A549 (cell line): ENCODE data around the gene PIK3R4. TPM values are rescaled to one million over a fixed set of nuclear protein-coding genes. Genes with fewer than 3 reads are reported as not detected.

ENCODE experiments used
- ATAC-seq, 2 experiments: fragments of 200-7000 bp in 1 of 2; fragments of >200 bp in 1 of 2; cut with Nextera tagmentation in 1 of 2; cut with Tn5 transposase in 1 of 2; 3 replicates each; pipeline versions ENCODE4 v1.8.0 to v1.9.1; 2018 to 2020; ENCODE audit warnings: mild to moderate bottlenecking in 1 of 2, moderate library complexity in 1 of 2
- CTCF ChIA-PET: fragments of 300-600 bp; sonication (Branson Sonifier 250); formaldehyde crosslinking; extraction: SDS; loops from one replicate; lab custom pipeline; 2021; ENCODE audit warnings: antibody characterized with exemption, inconsistent platforms; lab: Yijun Ruan, JAX
- POLR2A ChIA-PET: fragments of 350-600 bp; formaldehyde crosslinking; extraction: SDS; loops from one replicate; lab custom pipeline; 2021; ENCODE audit warnings: antibody characterized with exemption, inconsistent platforms; lab: Yijun Ruan, JAX
- DNase-seq, 2 experiments: peaks; one replicate each; pipeline versions ENCODE4 v3.0.0 to v3.0.0-alpha.2; 2011 to 2016; ENCODE audit warnings: low read depth in 1 of 2, low spot score in 1 of 2
- FAIRE-seq: peaks from 2 replicates; lab custom pipeline; 2011; peaks lifted over from hg19 to GRCh38; lab: Jason Lieb, UNC
- H3K27ac ChIP-seq, 2 experiments: fragments of >200 bp; sonication (Bioruptor Twin); formaldehyde crosslinking; 3 replicates each; pipeline ENCODE4 v1.5.1; 2016 to 2017
- H3K4me1 ChIP-seq: fragments of >200 bp; sonication (Bioruptor Twin); formaldehyde crosslinking; 3 replicates; pipeline ENCODE4 v1.6.1; 2016
- H3K4me2 ChIP-seq: fragments of >200 bp; sonication (Bioruptor Twin); formaldehyde crosslinking; 3 replicates; pipeline ENCODE4 v1.6.1; 2016
- H3K4me3 ChIP-seq: fragments of >200 bp; sonication (Bioruptor Twin); formaldehyde crosslinking; 3 replicates; pipeline ENCODE4 v1.5.1; 2016
- H3K9me3 ChIP-seq: fragments of >200 bp; sonication (Bioruptor Twin); formaldehyde crosslinking; 3 replicates; pipeline ENCODE4 v1.6.1; 2016
- BHLHE40 ChIP-seq: IDR thresholded peaks from 2 replicates; pipeline ENCODE4 v1.6.1; 2012; ENCODE audit warnings: low read depth, low read length, inconsistent platforms
- EP300 ChIP-seq, 2 experiments: fragments of >200 bp; sonication (Bioruptor Twin); formaldehyde crosslinking; IDR thresholded peaks; 2 replicates in 1 of 2; 3 replicates in 1 of 2; pipeline ENCODE4 v1.6.1; 2016 to 2017
- FOSB ChIP-seq: fragments of 250-450 bp; sonication (Bioruptor Pico); IDR thresholded peaks from 2 replicates; pipeline ENCODE4 v1.5.0; 2020; ENCODE audit warnings: mild to moderate bottlenecking, moderate library complexity
- FOSL2 ChIP-seq, 2 experiments: fragments of 450-650 bp in 1 of 2; fragments of >200 bp in 1 of 2; sonication (Bioruptor Twin) in 1 of 2; formaldehyde crosslinking; IDR thresholded peaks; 2 replicates each; pipeline versions ENCODE4 v1.5.0 to v1.6.1; 2016 to 2020; ENCODE audit warnings: mild to moderate bottlenecking in 1 of 2, moderate library complexity in 1 of 2
- FOXS1 ChIP-seq: fragments of 250-450 bp; sonication (Bioruptor Pico); IDR thresholded peaks from 2 replicates; pipeline ENCODE4 v1.5.0; 2020; ENCODE audit warnings: mild to moderate bottlenecking, moderate library complexity
- GATA3 ChIP-seq: IDR thresholded peaks from 2 replicates; pipeline ENCODE4 v1.6.1; 2012; ENCODE audit warnings: borderline replicate concordance
- HOXB13 ChIP-seq: fragments of 250-450 bp; sonication (Bioruptor Pico); IDR thresholded peaks from 2 replicates; pipeline ENCODE4 v1.5.0; 2020; ENCODE audit warnings: low read depth, mild to moderate bottlenecking, moderate library complexity
- HOXB5 ChIP-seq: fragments of 250-450 bp; sonication (Bioruptor Pico); IDR thresholded peaks from 2 replicates; pipeline ENCODE4 v1.5.0; 2020; ENCODE audit warnings: mild to moderate bottlenecking, moderate library complexity
- MAZ ChIP-seq: fragments of 150-350 bp; IDR thresholded peaks from 2 replicates; pipeline ENCODE4 v1.6.1; 2014; ENCODE audit warnings: antibody characterized with exemption, low read depth, low read length, borderline replicate concordance
- MYC ChIP-seq: IDR thresholded peaks from 2 replicates; pipeline ENCODE4 v1.6.1; 2012; ENCODE audit warnings: mild to moderate bottlenecking, inconsistent platforms, low read length, improper control_type of control experiment, borderline replicate concordance
- NPAS2 ChIP-seq: fragments of 250-450 bp; sonication (Bioruptor Pico); IDR thresholded peaks from 2 replicates; pipeline ENCODE4 v1.8.0; 2022; ENCODE audit warnings: mild to moderate bottlenecking, moderate library complexity, borderline replicate concordance
- POLR2AphosphoS2 ChIP-seq: conservative IDR thresholded peaks from 2 replicates; pipeline ENCODE4 v1.6.1; 2012; ENCODE audit warnings: low read length, improper control_type of control experiment, inconsistent platforms
- RFX5 ChIP-seq: fragments of 450-650 bp; IDR thresholded peaks from 2 replicates; pipeline ENCODE4 v1.7.1; 2014; ENCODE audit warnings: antibody characterized with exemption, mild to moderate bottlenecking, moderate library complexity
- SMC3 ChIP-seq: fragments of >200 bp; sonication (Bioruptor Twin); formaldehyde crosslinking; IDR thresholded peaks from 3 replicates; pipeline ENCODE4 v1.6.1; 2018; ENCODE audit warnings: inconsistent platforms
- TP53 ChIP-seq: fragments of 250-450 bp; sonication (Bioruptor Pico); IDR thresholded peaks from 2 replicates; pipeline ENCODE4 v1.5.0; 2021; ENCODE audit warnings: mild to moderate bottlenecking, moderate library complexity
- ZC3H11A ChIP-seq: fragments of 450-650 bp; IDR thresholded peaks from 2 replicates; pipeline ENCODE4 v1.6.1; 2014; ENCODE audit warnings: antibody characterized with exemption, mild to moderate bottlenecking
- WGBS: methylation state at CpG from one replicate; pipeline ENCODE4 v1.1.6; 2017; ENCODE audit errors: missing lambda C conversion rate; 5-methylcytosine and 5-hydroxymethylcytosine counted together
- polyA plus RNA-seq, 4 experiments: library from polyadenylated mRNA; depleted of rRNA in 3 of 4; stranded (reverse); fragments of >200 nt; fragmentation: RNase III in 1 of 4; extraction: RNeasy Plus Mini Kit Qiagen cat#74134 plus additional on column Dnase treatment in 1 of 4; gene quantifications; 2 replicates in 3 of 4; 3 replicates in 1 of 4; pipeline ENCODE4 v1.2.3, GENCODE V29; 2011 to 2017
- TF ChIP-seq, protein P1 (sequence below): fragments of >200 bp; sonication (Bioruptor Twin); formaldehyde crosslinking; IDR thresholded peaks from 2 replicates; pipeline ENCODE4 v1.6.1; 2016
- TF ChIP-seq, protein P2 (sequence below): fragments of 450-650 bp; IDR thresholded peaks from 2 replicates; pipeline ENCODE4 v1.6.1; 2014; ENCODE audit warnings: antibody characterized with exemption
- TF ChIP-seq, protein P3 (sequence below): fragments of 250-450 bp; sonication (Bioruptor Pico); IDR thresholded peaks from 2 replicates; pipeline ENCODE4 v1.5.0; 2021; ENCODE audit warnings: mild to moderate bottlenecking, moderate library complexity, borderline replicate concordance
- TF ChIP-seq, protein P4 (sequence below): IDR thresholded peaks from 2 replicates; pipeline ENCODE4 v1.6.1; 2012
- TF ChIP-seq, protein P5 (sequence below): fragments of 250-450 bp; sonication (Bioruptor Pico); IDR thresholded peaks from 2 replicates; pipeline ENCODE4 v1.5.0; 2020; ENCODE audit warnings: low read depth, mild to moderate bottlenecking, moderate library complexity

PIK3R4 gene
- polyA plus RNA-seq, 2 of the 4 experiments (the other 2 are of a cell fraction), result 18.2 to 27.8 TPM

DNA sequence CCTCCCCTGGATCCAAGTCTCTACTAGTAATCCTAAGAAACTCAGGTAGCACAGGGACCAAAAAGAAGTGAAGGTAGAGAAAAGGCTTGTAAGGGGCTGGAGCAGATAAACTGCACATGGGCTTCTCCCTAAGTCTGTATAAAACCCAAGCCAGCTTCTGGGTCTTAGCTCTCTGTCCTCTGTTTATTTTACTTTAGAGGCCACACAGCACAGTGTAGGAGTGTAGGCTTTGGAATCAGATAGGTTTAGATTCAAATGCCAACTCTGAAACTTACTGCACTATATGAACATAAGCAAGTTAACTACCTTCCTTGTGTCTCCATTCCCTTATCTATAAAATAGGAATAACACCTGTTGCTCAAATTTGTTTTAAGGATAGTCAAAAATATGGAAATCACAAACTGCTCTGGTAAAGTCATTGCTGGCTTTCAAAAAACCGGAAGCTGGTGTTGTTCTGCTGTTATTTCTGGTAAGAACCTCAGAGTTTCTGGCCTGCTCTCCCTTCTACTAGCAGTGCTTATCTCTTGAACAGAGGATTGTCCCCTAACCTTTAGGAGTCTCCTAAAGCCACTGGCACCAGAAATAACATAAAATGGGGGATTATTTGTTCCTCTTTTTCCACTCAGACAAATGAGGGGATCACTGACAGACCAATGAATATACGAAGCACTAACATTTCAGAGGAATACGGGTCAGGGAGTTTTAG, 33.8 kb downstream of the PIK3R4 start:
- H3K4me3 ChIP-seq, result no peak overlapping the region
- no peaks in the 10 kb centered on the region for H3K4me1 ChIP-seq
- no peak overlapping the region for H3K27ac ChIP-seq
- FAIRE-seq (no peak), DNase-seq (no peak), ATAC-seq (no peak)
- TF ChIP-seq FOSB (no peak), FOXS1 (no peak), TP53 (CRISPR knock-in tag) (no peak), ZC3H11A (no peak), RFX5 (no peak), EP300 (IDR thresholded peaks at IDR 0.05) (no peak), MAZ (no peak), HOXB13 (CRISPR knock-in tag) (no peak), SMC3 (no peak), NPAS2 (no peak), HOXB5 (CRISPR knock-in tag) (no peak), POLR2AphosphoS2 (no peak), MYC (no peak)
- TF ChIP-seq, protein P1, sequence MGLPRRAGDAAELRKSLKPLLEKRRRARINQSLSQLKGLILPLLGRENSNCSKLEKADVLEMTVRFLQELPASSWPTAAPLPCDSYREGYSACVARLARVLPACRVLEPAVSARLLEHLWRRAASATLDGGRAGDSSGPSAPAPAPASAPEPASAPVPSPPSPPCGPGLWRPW, result no peak
- TF ChIP-seq, protein P2, sequence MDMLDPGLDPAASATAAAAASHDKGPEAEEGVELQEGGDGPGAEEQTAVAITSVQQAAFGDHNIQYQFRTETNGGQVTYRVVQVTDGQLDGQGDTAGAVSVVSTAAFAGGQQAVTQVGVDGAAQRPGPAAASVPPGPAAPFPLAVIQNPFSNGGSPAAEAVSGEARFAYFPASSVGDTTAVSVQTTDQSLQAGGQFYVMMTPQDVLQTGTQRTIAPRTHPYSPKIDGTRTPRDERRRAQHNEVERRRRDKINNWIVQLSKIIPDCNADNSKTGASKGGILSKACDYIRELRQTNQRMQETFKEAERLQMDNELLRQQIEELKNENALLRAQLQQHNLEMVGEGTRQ, result no peak
- TF ChIP-seq, protein P3, sequence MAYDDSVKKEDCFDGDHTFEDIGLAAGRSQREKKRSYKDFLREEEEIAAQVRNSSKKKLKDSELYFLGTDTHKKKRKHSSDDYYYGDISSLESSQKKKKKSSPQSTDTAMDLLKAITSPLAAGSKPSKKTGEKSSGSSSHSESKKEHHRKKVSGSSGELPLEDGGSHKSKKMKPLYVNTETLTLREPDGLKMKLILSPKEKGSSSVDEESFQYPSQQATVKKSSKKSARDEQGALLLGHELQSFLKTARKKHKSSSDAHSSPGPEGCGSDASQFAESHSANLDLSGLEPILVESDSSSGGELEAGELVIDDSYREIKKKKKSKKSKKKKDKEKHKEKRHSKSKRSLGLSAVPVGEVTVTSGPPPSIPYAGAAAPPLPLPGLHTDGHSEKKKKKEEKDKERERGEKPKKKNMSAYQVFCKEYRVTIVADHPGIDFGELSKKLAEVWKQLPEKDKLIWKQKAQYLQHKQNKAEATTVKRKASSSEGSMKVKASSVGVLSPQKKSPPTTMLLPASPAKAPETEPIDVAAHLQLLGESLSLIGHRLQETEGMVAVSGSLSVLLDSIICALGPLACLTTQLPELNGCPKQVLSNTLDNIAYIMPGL, result no peak
- TF ChIP-seq, protein P4, sequence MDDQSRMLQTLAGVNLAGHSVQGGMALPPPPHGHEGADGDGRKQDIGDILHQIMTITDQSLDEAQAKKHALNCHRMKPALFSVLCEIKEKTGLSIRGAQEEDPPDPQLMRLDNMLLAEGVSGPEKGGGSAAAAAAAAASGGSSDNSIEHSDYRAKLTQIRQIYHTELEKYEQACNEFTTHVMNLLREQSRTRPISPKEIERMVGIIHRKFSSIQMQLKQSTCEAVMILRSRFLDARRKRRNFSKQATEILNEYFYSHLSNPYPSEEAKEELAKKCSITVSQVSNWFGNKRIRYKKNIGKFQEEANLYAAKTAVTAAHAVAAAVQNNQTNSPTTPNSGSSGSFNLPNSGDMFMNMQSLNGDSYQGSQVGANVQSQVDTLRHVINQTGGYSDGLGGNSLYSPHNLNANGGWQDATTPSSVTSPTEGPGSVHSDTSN, result no peak
- ChIA-PET CTCF (interaction anchor here (0.6 to 1.5 kb wide), 3 partner anchors 7 to 180 kb away, joined by 3 to 4 read pairs (median 3); no protein-coding TSS in a partner anchor), POLR2A (no interaction called here)
- H3K4me2 ChIP-seq, result no peak overlapping the region
- 80% methylated on average over 3 of the region's 3 CpGs for WGBS
- H3K9me3 ChIP-seq, result no peaks in the 10 kb centered on the region

DNA sequence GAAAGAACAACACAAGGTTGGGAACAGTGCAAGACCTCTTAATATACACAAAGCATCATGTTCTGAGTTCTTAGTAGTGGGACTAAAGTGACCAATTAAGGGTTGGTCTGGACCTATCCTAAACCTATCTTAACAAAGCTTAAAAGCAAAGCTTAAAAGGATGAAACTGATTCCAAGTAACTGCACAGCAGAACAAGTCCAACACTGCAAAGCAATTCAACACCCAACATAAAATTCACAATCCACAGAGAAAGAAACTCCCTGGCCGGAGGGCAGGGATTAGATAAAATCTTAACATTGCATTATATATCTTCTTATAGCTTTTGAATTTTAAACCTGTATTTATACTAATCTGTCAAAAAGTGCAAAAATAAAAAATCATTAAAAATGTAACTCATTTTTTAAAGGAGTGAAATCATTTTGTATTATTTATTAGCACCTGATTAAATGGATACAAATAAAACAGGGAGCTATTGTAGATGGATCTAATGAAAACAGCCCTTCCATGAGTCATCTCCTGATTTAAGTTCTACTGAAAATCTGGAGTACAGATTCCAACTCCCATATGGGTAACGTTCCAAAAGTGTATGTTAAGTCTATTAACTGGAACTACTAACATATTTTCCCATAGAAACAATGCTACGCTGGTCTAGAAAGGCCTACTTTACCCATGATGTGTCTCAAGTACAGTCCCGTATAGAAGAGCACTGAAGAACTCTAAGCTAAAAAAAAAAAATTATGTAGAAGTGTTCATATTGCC, 34.9 kb downstream of the PIK3R4 start:
- FAIRE-seq, result no peak
- ATAC-seq, result no peak
- Histone ChIP-seq H3K4me3 (no peak overlapping the region), H3K9me3 (no peaks in the 10 kb centered on the region), H3K27ac (no peak overlapping the region), H3K4me1 (no peaks in the 10 kb centered on the region), H3K4me2 (no peak overlapping the region)
- 91% methylated on average over 4 of the region's 4 CpGs for WGBS
- TF ChIP-seq HOXB5 (CRISPR knock-in tag), result no peak
- TF ChIP-seq BHLHE40, result no peak
- no peak for TF ChIP-seq GATA3
- TF ChIP-seq, protein P5, sequence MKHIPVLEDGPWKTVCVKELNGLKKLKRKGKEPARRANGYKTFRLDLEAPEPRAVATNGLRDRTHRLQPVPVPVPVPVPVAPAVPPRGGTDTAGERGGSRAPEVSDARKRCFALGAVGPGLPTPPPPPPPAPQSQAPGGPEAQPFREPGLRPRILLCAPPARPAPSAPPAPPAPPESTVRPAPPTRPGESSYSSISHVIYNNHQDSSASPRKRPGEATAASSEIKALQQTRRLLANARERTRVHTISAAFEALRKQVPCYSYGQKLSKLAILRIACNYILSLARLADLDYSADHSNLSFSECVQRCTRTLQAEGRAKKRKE, result no peak
- no peak for TF ChIP-seq FOSL2 (IDR thresholded peaks at IDR 0.05)
- TF ChIP-seq FOSL2 (CRISPR knock-in tag; IDR thresholded peaks at IDR 0.05), result no peak
- POLR2A ChIA-PET, result no interaction called here
- DNase-seq, result no peak
- CTCF ChIA-PET, result interaction anchor here (1.3 to 1.5 kb wide), 2 partner anchors 8 to 11 kb away, joined by 3 to 4 read pairs; no protein-coding TSS in a partner anchor
